Endothelial cell of umbilical vein (primary cell): ENCODE measurements around the gene DPM2.

ENCODE experiments used
- EZH2 ChIP-seq: IDR thresholded peaks from 2 replicates; pipeline ENCODE4 v1.6.1; 2012; ENCODE audit warnings: borderline replicate concordance, low read depth, mild to moderate bottlenecking, moderate library complexity, low read length, inconsistent platforms; ENCODE audit not compliant: severe bottlenecking
- POLR2A ChIP-seq: IDR thresholded peaks from 2 replicates; pipeline ENCODE4 v1.6.1; 2012; ENCODE audit warnings: low read depth, mild to moderate bottlenecking, control low read depth, low read length
- TF ChIP-seq, protein P1 (sequence below), 2 donors: IDR thresholded peaks; 1 replicate in 1 of 2; 2 replicates in 1 of 2; pipeline ENCODE4 v1.5.1; 2011; ENCODE audit warnings: low read length in 2 of 2, mild to moderate bottlenecking in 2 of 2, moderate library complexity in 2 of 2, control low read depth in 1 of 2, inconsistent platforms in 1 of 2, low read depth in 1 of 2; ENCODE audit not compliant: insufficient read depth in 1 of 2; ENCODE audit errors: extremely low read depth in 1 of 2

DNA sequence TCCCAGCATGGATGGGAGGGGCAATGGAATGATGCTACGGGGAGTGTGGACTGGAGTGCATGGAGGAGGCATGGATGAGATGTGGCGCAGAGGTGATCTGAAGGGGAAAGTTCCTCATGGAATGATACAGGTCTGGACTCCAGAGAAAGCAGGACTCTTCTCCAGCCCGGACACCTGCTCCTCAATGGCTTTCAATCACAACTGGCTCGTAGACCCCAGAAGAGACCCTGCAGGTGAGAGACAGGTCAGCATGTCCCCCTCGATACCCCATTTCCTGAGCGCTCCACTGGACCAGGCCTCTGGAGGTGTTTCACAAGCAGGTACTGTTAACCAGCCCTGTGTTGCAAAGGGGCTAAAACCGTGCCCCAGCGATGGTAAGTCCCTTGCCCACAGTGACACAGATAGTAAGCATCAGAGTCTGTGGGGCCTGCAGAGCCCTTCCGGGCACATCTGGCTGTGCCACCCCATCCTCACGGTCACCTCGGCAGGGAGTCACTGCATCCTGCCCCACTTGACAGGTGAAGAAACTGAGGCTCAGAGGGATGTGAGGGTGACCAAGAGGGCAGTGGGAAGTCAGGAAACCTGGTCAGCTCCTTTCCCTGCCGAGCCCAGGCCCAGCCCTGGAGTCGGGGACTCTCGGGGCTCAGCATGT is 5.5 kb upstream of the DPM2 start:
- TF ChIP-seq POLR2A = no peak
- TF ChIP-seq, protein P1, sequence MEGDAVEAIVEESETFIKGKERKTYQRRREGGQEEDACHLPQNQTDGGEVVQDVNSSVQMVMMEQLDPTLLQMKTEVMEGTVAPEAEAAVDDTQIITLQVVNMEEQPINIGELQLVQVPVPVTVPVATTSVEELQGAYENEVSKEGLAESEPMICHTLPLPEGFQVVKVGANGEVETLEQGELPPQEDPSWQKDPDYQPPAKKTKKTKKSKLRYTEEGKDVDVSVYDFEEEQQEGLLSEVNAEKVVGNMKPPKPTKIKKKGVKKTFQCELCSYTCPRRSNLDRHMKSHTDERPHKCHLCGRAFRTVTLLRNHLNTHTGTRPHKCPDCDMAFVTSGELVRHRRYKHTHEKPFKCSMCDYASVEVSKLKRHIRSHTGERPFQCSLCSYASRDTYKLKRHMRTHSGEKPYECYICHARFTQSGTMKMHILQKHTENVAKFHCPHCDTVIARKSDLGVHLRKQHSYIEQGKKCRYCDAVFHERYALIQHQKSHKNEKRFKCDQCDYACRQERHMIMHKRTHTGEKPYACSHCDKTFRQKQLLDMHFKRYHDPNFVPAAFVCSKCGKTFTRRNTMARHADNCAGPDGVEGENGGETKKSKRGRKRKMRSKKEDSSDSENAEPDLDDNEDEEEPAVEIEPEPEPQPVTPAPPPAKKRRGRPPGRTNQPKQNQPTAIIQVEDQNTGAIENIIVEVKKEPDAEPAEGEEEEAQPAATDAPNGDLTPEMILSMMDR (IDR thresholded peaks at IDR 0.05; ENCODE audit: extremely low read depth in 1 of 2, insufficient read depth in 1 of 2, low read depth in 1 of 2, low read length in 2 of 2) = no peak
- no peak for TF ChIP-seq EZH2
